HepG2 (cell line): ENCODE measurements around the gene SERPINA6. TPM values are rescaled to one million over a fixed set of nuclear protein-coding genes. Genes with fewer than 3 reads are reported as not detected.

Experiments
- DPF2 ChIP-seq: sonication (generic); formaldehyde crosslinking; IDR thresholded peaks from 2 replicates; pipeline ENCODE4 v1.4.0; 2020; ENCODE audit warnings: mild to moderate bottlenecking, low read depth, missing genetic modification reagents, borderline replicate concordance
- EHMT2 ChIP-seq: fragments of 200-600 bp; sonication (generic); IDR thresholded peaks from 2 replicates; pipeline ENCODE4 v1.7.0; 2017; ENCODE audit warnings: antibody characterized with exemption, low read depth, low read length, borderline replicate concordance
- FOXA1 ChIP-seq, 2 experiments: fragments of 450-650 bp in 1 of 2; sonication (generic) in 1 of 2; formaldehyde crosslinking in 1 of 2; IDR thresholded peaks; 2 replicates each; pipeline versions ENCODE4 v1.4.0 to v1.6.1; 2016 to 2020; ENCODE audit warnings: missing genetic modification reagents in 1 of 2
- HMGA1 ChIP-seq: sonication (generic); formaldehyde crosslinking; conservative IDR thresholded peaks from 2 replicates; pipeline ENCODE4 v1.4.0; 2020; ENCODE audit warnings: missing genetic modification reagents
- HOXA3 ChIP-seq: sonication (generic); formaldehyde crosslinking; IDR thresholded peaks from 2 replicates; pipeline ENCODE4 v1.5.0; 2020; ENCODE audit warnings: missing genetic modification reagents
- KLF12 ChIP-seq: sonication (generic); formaldehyde crosslinking; IDR thresholded peaks from 2 replicates; pipeline ENCODE4 v1.4.0; 2020; ENCODE audit warnings: missing genetic modification reagents, borderline replicate concordance
- PCBP2 ChIP-seq: fragments of 200-400 bp; formaldehyde crosslinking; optimal IDR thresholded peaks from 2 replicates; pipeline ENCODE3; 2018; ENCODE audit warnings: low read length, low read depth; ENCODE audit not compliant: poor library complexity, severe bottlenecking
- PHF8 ChIP-seq: sonication (generic); formaldehyde crosslinking; IDR thresholded peaks from 2 replicates; pipeline ENCODE4 v1.5.0; 2020; ENCODE audit warnings: missing genetic modification reagents
- POLR2AphosphoS5 ChIP-seq: IDR thresholded peaks from 2 replicates; pipeline ENCODE4 v1.6.1; 2012; ENCODE audit warnings: low read depth, low read length
- RAD51 ChIP-seq: fragments of 450-650 bp; IDR thresholded peaks from 2 replicates; pipeline ENCODE4 v1.6.1; 2016; ENCODE audit warnings: borderline replicate concordance
- SIX1 ChIP-seq: sonication (generic); formaldehyde crosslinking; IDR thresholded peaks from 2 replicates; pipeline ENCODE4 v1.4.0; 2020; ENCODE audit warnings: missing genetic modification reagents, borderline replicate concordance
- SNRNP70 ChIP-seq: fragments of 200-400 bp; formaldehyde crosslinking; IDR thresholded peaks from 2 replicates; pipeline ENCODE4 v1.6.1; 2017; ENCODE audit warnings: mild to moderate bottlenecking, low read depth, low read length, moderate library complexity
- SRSF1 ChIP-seq: fragments of 200-400 bp; formaldehyde crosslinking; optimal IDR thresholded peaks from 2 replicates; pipeline ENCODE3; 2017; ENCODE audit warnings: mild to moderate bottlenecking, low read depth, low read length, moderate library complexity
- SRY ChIP-seq: sonication (generic); formaldehyde crosslinking; IDR thresholded peaks from 2 replicates; pipeline ENCODE4 v1.8.0; 2022; ENCODE audit warnings: mild to moderate bottlenecking, missing genetic modification reagents
- SSRP1 ChIP-seq: IDR thresholded peaks from 2 replicates; pipeline ENCODE4 v1.6.1; 2016; ENCODE audit warnings: control low read depth
- TOE1 ChIP-seq: sonication (generic); formaldehyde crosslinking; IDR thresholded peaks from 2 replicates; pipeline ENCODE4 v1.4.0; 2020; ENCODE audit warnings: mild to moderate bottlenecking, missing genetic modification reagents
- ZNF138 ChIP-seq: sonication (generic); formaldehyde crosslinking; IDR thresholded peaks from 2 replicates; pipeline ENCODE4 v1.5.0; 2020; ENCODE audit warnings: mild to moderate bottlenecking, low read depth, missing genetic modification reagents
- ZNF260 ChIP-seq: sonication (generic); formaldehyde crosslinking; IDR thresholded peaks from 2 replicates; pipeline ENCODE4 v1.4.0; 2020; ENCODE audit warnings: missing genetic modification reagents, low read depth, mild to moderate bottlenecking, borderline replicate concordance
- ZNF879 ChIP-seq: sonication (generic); formaldehyde crosslinking; IDR thresholded peaks from 2 replicates; pipeline ENCODE4 v1.8.1; 2023; ENCODE audit warnings: missing genetic modification reagents
- polyA plus RNA-seq, 8 experiments: library from polyadenylated mRNA; depleted of rRNA in 3 of 8; stranded (reverse) in 7 of 8; unstranded in 1 of 8; fragments of >200 nt; fragmentation: Illumina TruSeq in 4 of 8; extraction: Trizol in 4 of 8; gene quantifications; 2 replicates each; pipeline versions ENCODE4 v1.2.1 to v1.2.3, GENCODE V29; 2011 to 2016; ENCODE audit warnings: low read depth in 4 of 8, missing spikeins in 1 of 8, mixed read lengths in 1 of 8; ENCODE audit not compliant: insufficient read depth in 1 of 8
- total RNA-seq, 5 experiments: library from RNA; depleted of rRNA; stranded (reverse); fragments of >200 nt; fragmentation: Illumina TruSeq; extraction: Trizol; gene quantifications; 2 replicates each; pipeline ENCODE4 v1.2.3, GENCODE V29; 2016; ENCODE audit warnings: low read depth in 1 of 5
- TF ChIP-seq, protein P1 (sequence below): IDR thresholded peaks from 2 replicates; pipeline ENCODE4 v1.6.1; 2016; ENCODE audit warnings: missing compliant biosample characterization, missing genetic modification reagents, borderline replicate concordance
- TF ChIP-seq, protein P2 (sequence below): sonication (generic); formaldehyde crosslinking; IDR thresholded peaks from 2 replicates; pipeline ENCODE4 v1.4.0; 2020; ENCODE audit warnings: missing genetic modification reagents, mild to moderate bottlenecking, borderline replicate concordance
- TF ChIP-seq, protein P3 (sequence below): sonication (generic); formaldehyde crosslinking; IDR thresholded peaks from 2 replicates; pipeline ENCODE4 v1.8.1; 2023; ENCODE audit warnings: mild to moderate bottlenecking, missing genetic modification reagents

SERPINA6 gene
- total and polyA plus RNA-seq, 2 of the 13 experiments (the other 11 are each of a cell fraction or from before 2014, with no cell fraction given), result 260 to 333 TPM

- TF ChIP-seq, protein P1, sequence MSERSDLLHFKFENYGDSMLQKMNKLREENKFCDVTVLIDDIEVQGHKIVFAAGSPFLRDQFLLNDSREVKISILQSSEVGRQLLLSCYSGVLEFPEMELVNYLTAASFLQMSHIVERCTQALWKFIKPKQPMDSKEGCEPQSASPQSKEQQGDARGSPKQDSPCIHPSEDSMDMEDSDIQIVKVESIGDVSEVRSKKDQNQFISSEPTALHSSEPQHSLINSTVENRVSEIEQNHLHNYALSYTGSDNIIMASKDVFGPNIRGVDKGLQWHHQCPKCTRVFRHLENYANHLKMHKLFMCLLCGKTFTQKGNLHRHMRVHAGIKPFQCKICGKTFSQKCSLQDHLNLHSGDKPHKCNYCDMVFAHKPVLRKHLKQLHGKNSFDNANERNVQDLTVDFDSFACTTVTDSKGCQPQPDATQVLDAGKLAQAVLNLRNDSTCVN (CRISPR knock-in tag), result no peak
- TF ChIP-seq POLR2AphosphoS5 (peak; percentile 64), HMGA1 (CRISPR knock-in tag) (no peak), SRY (no peak), SNRNP70 (no peak), KLF12 (no peak), EHMT2 (no peak), FOXA1 (IDR thresholded peaks at IDR 0.05) (no peak), FOXA1 (CRISPR knock-in tag; IDR thresholded peaks at IDR 0.05) (peak; percentile 74), ZNF138 (CRISPR knock-in tag) (no peak), SRSF1 (no peak), TOE1 (CRISPR knock-in tag) (0 out of 2 replicates have a peak, but pooled peaks have one; percentile 12), RAD51 (no peak), ZNF260 (CRISPR knock-in tag) (no peak), PHF8 (CRISPR knock-in tag) (no peak), HOXA3 (peak; percentile 68), ZNF879 (CRISPR knock-in tag) (no peak), DPF2 (no peak), SSRP1 (no peak), SIX1 (CRISPR knock-in tag) (no peak), PCBP2 (no peak)
- TF ChIP-seq, protein P2, sequence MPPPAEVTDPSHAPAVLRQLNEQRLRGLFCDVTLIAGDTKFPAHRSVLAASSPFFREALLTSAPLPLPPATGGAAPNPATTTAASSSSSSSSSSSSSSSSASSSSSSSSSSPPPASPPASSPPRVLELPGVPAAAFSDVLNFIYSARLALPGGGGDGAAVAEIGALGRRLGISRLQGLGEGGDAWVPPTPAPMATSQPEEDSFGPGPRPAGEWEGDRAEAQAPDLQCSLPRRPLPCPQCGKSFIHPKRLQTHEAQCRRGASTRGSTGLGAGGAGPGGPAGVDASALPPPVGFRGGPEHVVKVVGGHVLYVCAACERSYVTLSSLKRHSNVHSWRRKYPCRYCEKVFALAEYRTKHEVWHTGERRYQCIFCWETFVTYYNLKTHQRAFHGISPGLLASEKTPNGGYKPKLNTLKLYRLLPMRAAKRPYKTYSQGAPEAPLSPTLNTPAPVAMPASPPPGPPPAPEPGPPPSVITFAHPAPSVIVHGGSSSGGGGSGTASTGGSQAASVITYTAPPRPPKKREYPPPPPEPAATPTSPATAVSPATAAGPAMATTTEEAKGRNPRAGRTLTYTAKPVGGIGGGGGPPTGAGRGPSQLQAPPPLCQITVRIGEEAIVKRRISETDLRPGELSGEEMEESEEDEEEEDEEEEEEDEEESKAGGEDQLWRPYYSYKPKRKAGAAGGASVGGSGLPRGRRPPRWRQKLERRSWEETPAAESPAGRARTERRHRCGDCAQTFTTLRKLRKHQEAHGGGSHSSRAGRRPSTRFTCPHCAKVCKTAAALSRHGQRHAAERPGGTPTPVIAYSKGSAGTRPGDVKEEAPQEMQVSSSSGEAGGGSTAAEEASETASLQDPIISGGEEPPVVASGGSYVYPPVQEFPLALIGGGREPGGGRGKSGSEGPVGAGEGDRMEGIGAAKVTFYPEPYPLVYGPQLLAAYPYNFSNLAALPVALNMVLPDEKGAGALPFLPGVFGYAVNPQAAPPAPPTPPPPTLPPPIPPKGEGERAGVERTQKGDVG (CRISPR knock-in tag), result no peak
- TF ChIP-seq, protein P3, sequence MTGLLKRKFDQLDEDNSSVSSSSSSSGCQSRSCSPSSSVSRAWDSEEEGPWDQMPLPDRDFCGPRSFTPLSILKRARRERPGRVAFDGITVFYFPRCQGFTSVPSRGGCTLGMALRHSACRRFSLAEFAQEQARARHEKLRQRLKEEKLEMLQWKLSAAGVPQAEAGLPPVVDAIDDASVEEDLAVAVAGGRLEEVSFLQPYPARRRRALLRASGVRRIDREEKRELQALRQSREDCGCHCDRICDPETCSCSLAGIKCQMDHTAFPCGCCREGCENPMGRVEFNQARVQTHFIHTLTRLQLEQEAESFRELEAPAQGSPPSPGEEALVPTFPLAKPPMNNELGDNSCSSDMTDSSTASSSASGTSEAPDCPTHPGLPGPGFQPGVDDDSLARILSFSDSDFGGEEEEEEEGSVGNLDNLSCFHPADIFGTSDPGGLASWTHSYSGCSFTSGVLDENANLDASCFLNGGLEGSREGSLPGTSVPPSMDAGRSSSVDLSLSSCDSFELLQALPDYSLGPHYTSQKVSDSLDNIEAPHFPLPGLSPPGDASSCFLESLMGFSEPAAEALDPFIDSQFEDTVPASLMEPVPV (CRISPR knock-in tag), result no peak
Measured at GRCh38 chr14:94320243-94320642, 2.9 kb downstream of the SERPINA6 start (continued).
